ENCODE data around the gene ZSWIM2.

Gene ZSWIM2

DNA sequence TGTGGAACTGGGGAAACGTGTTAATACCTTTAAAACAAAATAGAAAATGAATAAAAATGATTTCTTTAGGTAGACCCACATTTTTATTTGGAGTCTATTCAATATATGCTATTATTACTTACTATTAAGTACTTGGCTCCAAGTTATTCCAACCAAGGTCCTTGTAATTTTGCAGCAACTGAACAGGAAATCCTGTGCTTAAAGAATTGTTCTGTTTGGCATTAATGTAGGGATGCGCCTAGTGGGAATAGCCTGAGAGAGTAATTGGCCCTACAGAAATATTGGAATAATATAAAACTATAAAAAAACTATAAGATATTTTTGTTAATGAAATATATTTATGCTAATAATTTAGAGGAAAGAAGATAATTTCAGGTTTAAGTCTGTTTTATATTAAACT is 22.9 kb upstream of the ZSWIM2 start:
- TF ChIP-seq, protein P1, sequence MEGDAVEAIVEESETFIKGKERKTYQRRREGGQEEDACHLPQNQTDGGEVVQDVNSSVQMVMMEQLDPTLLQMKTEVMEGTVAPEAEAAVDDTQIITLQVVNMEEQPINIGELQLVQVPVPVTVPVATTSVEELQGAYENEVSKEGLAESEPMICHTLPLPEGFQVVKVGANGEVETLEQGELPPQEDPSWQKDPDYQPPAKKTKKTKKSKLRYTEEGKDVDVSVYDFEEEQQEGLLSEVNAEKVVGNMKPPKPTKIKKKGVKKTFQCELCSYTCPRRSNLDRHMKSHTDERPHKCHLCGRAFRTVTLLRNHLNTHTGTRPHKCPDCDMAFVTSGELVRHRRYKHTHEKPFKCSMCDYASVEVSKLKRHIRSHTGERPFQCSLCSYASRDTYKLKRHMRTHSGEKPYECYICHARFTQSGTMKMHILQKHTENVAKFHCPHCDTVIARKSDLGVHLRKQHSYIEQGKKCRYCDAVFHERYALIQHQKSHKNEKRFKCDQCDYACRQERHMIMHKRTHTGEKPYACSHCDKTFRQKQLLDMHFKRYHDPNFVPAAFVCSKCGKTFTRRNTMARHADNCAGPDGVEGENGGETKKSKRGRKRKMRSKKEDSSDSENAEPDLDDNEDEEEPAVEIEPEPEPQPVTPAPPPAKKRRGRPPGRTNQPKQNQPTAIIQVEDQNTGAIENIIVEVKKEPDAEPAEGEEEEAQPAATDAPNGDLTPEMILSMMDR (IDR thresholded peaks at IDR 0.05; ENCODE audit: borderline replicate concordance, insufficient read depth, low read depth, low read length), result no peak
- no peak overlapping the region for H3K4me3 ChIP-seq (ENCODE audit: low read depth, low read length)

DNA sequence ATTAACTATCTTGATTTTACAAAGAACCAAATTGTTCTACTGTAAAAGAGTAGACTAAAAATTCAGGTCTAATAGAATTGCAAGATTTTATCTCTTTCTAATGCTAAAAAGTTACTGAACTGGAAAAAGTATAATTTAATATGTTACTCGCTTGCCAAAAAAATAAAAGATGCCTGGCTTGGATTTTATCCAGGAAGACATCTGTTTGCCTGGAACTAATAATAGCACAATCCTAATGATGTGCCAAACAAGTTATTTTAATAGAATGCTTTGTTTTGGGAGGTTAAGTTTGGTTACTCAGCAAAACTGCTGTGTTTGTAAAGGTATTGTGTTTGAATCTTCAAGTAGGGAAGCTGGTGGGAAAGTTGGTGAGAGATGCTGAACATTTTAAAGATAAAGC is 19.4 kb upstream of the ZSWIM2 start:
- no peak overlapping the region for H3K4me3 ChIP-seq (ENCODE audit: low read depth, low read length)
- TF ChIP-seq, protein P1 (IDR thresholded peaks at IDR 0.05; ENCODE audit: borderline replicate concordance, insufficient read depth, low read depth, low read length), result no peak

DNA sequence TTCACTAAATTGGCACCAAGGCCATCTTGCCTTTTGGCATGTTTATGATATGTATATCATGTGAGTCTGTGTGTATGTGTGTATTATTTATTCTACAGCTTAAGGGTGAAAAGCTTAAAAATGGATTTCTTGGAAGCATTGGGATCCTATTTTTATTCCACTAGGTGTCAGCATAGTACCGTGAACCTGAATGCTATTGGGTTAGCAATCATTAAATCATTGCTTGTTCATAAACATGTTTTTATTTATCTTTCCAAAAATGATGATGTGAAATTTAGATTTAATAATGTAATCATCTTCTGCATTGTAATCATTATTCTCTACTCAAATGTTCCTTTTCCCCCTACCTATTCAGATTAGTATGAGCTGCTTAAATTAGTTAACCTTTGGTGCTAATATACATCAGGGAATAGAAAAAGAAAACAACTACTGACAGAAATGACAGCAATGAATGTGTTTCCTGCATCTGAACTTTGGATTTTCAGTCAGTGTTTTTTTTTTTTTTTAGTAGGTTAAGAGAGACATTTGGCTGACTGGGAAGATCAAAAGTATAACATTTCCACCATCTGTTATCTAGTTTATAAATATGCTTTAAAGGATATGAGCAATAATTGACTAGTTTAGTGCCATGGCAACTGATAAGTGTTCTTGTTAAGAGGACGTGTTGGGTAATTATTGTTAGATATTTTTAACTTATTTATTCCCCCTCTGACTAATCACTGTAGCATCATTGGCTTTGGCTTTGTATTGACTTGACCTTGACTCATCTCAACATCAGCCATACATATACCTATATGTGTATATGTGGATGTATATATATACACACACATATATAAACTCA is 14.1 kb upstream of the ZSWIM2 start:
- no peak overlapping the region for H3K4me3 ChIP-seq (ENCODE audit: low read depth, low read length)
- TF ChIP-seq, protein P1 (IDR thresholded peaks at IDR 0.05; ENCODE audit: borderline replicate concordance, insufficient read depth, low read depth, low read length), result peak; percentile 39; the same call in 1 of the 2 replicates

DNA sequence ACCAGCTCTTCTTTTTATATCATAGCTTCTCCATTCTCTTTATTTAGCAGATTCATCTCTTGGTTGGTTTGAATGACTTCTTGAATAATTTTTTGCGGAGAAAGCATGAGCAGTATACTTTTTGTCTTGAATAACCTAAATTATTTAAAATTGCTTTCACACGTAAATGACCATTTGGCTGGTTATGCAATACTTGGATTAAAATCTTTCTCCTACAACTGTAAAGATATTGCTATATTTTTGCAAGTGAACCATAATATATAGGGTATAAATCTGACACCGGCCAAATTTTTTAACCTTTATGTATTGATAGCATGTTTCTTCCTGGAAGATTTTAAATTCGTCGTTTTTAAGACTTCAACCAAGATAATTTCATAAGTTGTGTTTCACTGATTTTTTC is 6.2 kb upstream of the ZSWIM2 start:
- no peak overlapping the region for H3K4me3 ChIP-seq (ENCODE audit: low read depth, low read length)
- TF ChIP-seq, protein P1 (IDR thresholded peaks at IDR 0.05; ENCODE audit: borderline replicate concordance, insufficient read depth, low read depth, low read length), result no peak

DNA sequence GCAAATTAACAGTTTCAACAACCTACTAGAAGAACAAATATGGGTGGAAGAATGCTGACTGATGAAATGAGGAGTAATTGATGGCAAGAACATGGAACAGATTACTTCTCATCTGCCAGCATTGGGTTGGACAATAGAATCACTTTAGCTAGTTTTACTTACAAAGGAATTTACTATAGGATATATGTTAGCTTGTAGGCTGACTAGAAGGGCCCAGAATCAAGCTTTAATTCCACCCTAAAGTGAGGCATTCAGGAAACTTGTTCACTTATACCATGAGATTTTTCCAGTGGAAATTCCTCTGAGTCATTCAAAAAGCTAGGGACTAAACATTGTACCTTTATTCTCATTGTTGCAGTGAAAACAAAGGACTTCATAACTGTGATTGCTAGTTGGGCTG is 5.0 kb upstream of the ZSWIM2 start:
- no peak overlapping the region for H3K4me3 ChIP-seq (ENCODE audit: low read depth, low read length)
- TF ChIP-seq, protein P1 (IDR thresholded peaks at IDR 0.05; ENCODE audit: borderline replicate concordance, insufficient read depth, low read depth, low read length), result no peak

DNA sequence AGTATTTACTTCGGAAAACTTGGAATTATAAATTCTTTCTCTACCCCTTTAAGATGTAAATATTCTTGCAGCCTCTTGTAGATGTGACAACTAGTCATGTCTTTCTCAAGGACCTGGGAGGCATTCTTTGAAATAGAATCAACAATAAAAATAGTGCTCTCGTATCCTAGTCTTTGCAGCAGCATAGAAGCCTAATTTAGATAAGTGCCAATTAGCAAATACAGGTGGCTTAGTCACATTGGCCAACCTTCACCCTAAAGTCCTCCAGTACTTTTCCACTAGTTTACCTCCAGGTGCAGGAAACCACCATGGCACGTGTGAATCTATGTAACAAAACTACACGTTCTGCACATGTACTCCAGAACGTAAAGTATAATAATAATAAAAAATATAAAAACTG is 3.5 kb upstream of the ZSWIM2 start:
- no peak overlapping the region for H3K4me3 ChIP-seq (ENCODE audit: low read depth, low read length)
- TF ChIP-seq, protein P1 (IDR thresholded peaks at IDR 0.05; ENCODE audit: borderline replicate concordance, insufficient read depth, low read depth, low read length), result no peak

DNA sequence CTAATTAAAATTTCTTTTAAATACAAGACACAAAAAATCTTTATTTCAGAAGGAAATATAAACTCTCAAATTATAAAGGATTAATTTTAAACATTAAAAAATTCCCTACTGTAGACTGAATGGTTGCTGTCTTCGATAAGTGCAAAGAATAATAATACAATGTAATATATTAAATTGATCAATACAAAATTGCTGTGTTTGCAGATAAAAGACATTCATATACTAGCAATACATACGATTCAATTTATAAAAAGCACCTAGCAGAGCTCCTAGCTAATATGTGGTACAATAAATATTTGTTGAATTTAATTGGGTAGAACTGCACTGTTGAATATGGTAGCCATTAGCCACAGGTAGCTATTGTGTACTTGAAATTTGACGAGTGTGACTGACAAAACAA is 6.6 kb downstream of the ZSWIM2 start:
- TF ChIP-seq, protein P1 (IDR thresholded peaks at IDR 0.05; ENCODE audit: borderline replicate concordance, insufficient read depth, low read depth, low read length), result no peak
- H3K4me3 ChIP-seq (ENCODE audit: low read depth, low read length), result no peak overlapping the region
